Keratinocyte (primary cell): ENCODE results near the gene TNFRSF14.

ENCODE experiments used
- EZH2 ChIP-seq: IDR thresholded peaks from one replicate; pipeline ENCODE4 v1.6.1; 2012; ENCODE audit warnings: inconsistent platforms, mild to moderate bottlenecking, low read length, moderate library complexity
- TF ChIP-seq, protein P1 (sequence below), 3 experiments: IDR thresholded peaks in 1 of 3; conservative IDR thresholded peaks in 1 of 3; optimal IDR thresholded peaks in 1 of 3; 2 replicates in 2 of 3; 3 replicates in 1 of 3; pipeline versions ENCODE3 to v1.5.1; 2011; ENCODE audit warnings: low read length in 3 of 3, mild to moderate bottlenecking in 3 of 3, moderate library complexity in 2 of 3, control low read depth in 1 of 3, inconsistent platforms in 1 of 3; ENCODE audit not compliant: insufficient read depth in 2 of 3; ENCODE audit errors: extremely low read depth in 1 of 3

DNA sequence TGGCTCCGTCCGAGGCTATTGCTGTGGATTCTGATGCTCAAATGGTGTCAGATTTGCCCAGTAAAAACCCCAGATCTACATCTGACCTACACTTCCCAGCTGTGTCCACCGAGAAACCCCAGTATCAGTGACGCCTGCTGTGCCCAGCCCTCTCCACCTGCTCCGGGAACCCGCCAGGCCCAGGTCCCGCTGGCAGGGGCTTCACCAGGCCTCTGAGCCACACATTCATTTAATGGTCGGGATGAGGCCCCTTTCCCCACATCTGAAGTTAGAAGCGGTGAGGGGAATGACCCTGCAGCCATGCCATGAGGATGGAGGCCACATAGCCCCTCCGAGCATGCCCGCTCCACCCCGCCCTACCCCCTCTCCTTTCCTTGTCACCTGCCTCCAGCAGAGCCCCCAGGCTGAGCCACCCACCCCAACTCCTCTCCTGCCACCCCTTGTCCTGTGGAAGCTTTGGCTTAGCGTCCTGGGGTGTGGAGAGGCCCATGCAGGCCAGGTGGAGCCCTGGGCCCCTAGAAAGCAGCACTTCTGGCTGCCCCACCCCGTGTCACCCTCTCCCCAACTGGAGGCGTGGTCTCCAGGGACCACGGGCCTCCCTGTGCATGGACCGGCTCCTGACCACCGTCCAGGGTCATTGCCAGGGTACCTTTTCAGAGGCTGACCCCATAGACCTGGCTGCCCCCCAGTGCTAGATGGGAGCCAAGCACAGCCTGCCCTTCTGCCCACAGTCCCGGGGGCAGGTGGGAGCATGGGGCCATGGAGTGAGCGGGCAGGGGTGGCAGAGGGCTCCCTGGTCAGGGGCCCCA is 8.0 kb downstream of the TNFRSF14 start:
- TF ChIP-seq, protein P1, sequence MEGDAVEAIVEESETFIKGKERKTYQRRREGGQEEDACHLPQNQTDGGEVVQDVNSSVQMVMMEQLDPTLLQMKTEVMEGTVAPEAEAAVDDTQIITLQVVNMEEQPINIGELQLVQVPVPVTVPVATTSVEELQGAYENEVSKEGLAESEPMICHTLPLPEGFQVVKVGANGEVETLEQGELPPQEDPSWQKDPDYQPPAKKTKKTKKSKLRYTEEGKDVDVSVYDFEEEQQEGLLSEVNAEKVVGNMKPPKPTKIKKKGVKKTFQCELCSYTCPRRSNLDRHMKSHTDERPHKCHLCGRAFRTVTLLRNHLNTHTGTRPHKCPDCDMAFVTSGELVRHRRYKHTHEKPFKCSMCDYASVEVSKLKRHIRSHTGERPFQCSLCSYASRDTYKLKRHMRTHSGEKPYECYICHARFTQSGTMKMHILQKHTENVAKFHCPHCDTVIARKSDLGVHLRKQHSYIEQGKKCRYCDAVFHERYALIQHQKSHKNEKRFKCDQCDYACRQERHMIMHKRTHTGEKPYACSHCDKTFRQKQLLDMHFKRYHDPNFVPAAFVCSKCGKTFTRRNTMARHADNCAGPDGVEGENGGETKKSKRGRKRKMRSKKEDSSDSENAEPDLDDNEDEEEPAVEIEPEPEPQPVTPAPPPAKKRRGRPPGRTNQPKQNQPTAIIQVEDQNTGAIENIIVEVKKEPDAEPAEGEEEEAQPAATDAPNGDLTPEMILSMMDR (optimal IDR thresholded peaks at IDR 0.05 in 1 of 3, IDR thresholded peaks at IDR 0.05 in 1 of 3, conservative IDR thresholded peaks at IDR 0.05 in 1 of 3; ENCODE audit: extremely low read depth in 1 of 3, insufficient read depth in 2 of 3, low read length in 3 of 3) = no peak
- no peak for TF ChIP-seq EZH2
